PFSK-1 (cell line): ENCODE measurements around the gene CLCN7.

ENCODE experiments used
- FOXP2 ChIP-seq: optimal IDR thresholded peaks from 2 replicates; pipeline ENCODE3; 2011; ENCODE audit warnings: borderline replicate concordance, control low read depth, inconsistent platforms; ENCODE audit not compliant: insufficient read depth; ENCODE audit errors: extremely low read length, extremely low read depth
- POLR2AphosphoS5 ChIP-seq: IDR thresholded peaks from 2 replicates; pipeline ENCODE4 v1.6.1; 2012; ENCODE audit warnings: low read depth, mild to moderate bottlenecking, control low read depth, low read length, moderate library complexity
- SIN3A ChIP-seq: IDR thresholded peaks from 2 replicates; pipeline ENCODE4 v1.6.1; 2012; ENCODE audit warnings: mild to moderate bottlenecking, low read length, moderate library complexity, borderline replicate concordance; ENCODE audit not compliant: insufficient read depth
- TAF1 ChIP-seq: IDR thresholded peaks from 2 replicates; pipeline ENCODE4 v1.6.1; 2012; ENCODE audit warnings: low read length, control low read depth, borderline replicate concordance; ENCODE audit not compliant: insufficient read depth
- TF ChIP-seq, protein P1 (sequence below), 2 experiments: IDR thresholded peaks; 2 replicates each; pipeline versions ENCODE4 v1.6.1 to v1.8.0; 2011 to 2012; ENCODE audit warnings: low read depth in 2 of 2, low read length in 2 of 2, control low read depth in 1 of 2, inconsistent platforms in 1 of 2, mild to moderate bottlenecking in 1 of 2, moderate library complexity in 1 of 2; ENCODE audit not compliant: insufficient read depth in 1 of 2

CLCN7 gene

DNA sequence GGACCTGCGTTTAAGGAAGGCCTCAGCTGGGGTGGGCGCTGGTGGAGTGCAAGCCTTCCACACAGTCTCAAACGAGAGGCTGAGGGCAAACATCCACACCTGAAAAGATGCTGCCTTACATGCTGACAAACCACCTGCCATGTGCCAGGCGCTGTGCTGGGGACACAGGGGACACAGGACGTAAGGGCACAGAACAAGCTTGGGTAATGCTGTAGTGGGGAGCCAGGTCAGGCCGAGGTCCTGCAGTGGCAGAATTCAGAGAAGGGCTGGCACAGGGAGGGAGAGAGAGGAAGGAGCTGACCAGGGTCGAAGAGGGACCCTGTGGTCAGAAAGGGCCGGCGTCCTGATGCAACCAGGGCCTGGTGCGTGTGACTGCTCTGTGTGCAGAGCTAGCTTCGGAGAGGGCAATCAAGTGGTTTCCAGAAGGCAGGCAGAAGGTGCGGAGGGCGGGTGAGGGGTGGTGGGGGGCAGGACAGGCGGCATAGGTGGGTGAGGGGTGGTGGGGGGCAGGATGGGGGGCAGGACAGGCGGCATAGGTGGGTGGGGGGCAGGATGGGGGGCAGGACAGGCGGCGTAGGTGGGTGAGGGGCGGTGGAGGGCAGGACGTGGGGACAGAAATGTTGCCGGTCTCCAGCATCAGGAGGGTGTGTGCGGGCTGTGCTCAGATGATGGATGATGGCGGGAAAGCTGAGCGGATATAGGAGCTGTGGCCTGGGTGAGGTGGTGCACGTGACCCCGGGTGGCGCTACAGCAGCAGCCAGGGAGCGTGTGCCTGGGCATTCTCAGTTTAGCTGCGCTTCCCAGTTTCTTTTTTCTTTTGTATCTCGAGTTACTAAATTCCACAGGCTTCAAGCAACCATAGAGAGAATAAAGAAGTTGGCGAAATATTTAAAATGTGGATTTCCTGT is 37.1 kb upstream of the CLCN7 start:
- TF ChIP-seq SIN3A (no peak), POLR2AphosphoS5 (no peak), FOXP2 (no peak), TAF1 (no peak)
- TF ChIP-seq, protein P1, sequence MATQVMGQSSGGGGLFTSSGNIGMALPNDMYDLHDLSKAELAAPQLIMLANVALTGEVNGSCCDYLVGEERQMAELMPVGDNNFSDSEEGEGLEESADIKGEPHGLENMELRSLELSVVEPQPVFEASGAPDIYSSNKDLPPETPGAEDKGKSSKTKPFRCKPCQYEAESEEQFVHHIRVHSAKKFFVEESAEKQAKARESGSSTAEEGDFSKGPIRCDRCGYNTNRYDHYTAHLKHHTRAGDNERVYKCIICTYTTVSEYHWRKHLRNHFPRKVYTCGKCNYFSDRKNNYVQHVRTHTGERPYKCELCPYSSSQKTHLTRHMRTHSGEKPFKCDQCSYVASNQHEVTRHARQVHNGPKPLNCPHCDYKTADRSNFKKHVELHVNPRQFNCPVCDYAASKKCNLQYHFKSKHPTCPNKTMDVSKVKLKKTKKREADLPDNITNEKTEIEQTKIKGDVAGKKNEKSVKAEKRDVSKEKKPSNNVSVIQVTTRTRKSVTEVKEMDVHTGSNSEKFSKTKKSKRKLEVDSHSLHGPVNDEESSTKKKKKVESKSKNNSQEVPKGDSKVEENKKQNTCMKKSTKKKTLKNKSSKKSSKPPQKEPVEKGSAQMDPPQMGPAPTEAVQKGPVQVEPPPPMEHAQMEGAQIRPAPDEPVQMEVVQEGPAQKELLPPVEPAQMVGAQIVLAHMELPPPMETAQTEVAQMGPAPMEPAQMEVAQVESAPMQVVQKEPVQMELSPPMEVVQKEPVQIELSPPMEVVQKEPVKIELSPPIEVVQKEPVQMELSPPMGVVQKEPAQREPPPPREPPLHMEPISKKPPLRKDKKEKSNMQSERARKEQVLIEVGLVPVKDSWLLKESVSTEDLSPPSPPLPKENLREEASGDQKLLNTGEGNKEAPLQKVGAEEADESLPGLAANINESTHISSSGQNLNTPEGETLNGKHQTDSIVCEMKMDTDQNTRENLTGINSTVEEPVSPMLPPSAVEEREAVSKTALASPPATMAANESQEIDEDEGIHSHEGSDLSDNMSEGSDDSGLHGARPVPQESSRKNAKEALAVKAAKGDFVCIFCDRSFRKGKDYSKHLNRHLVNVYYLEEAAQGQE (IDR thresholded peaks at IDR 0.05; ENCODE audit: insufficient read depth in 1 of 2, low read depth in 2 of 2, low read length in 2 of 2), result no peak

DNA sequence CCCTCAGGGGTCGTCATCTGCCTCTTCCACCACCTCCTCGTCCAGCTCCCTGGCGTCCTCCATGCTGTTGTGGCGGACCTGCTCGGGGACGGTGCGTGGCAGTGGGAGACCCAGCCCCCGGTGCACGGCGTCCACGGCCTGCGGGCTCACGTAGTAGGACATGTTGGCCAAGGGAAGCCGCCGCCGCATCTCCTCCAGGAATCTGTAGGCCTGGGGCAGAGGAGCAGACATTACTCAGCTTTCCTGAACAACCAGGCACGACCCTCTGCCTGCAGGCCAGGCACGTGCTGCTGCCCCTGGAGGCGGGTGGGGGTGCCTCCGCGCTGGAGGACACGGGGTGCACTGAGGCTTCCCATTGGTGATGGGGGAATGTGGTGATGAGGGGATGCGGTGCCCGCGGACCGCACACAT is 36.1 kb upstream of the CLCN7 start:
- TF ChIP-seq TAF1 (no peak), SIN3A (no peak), POLR2AphosphoS5 (no peak), FOXP2 (no peak)
- TF ChIP-seq, protein P1 (IDR thresholded peaks at IDR 0.05; ENCODE audit: insufficient read depth in 1 of 2, low read depth in 2 of 2, low read length in 2 of 2), result no peak

DNA sequence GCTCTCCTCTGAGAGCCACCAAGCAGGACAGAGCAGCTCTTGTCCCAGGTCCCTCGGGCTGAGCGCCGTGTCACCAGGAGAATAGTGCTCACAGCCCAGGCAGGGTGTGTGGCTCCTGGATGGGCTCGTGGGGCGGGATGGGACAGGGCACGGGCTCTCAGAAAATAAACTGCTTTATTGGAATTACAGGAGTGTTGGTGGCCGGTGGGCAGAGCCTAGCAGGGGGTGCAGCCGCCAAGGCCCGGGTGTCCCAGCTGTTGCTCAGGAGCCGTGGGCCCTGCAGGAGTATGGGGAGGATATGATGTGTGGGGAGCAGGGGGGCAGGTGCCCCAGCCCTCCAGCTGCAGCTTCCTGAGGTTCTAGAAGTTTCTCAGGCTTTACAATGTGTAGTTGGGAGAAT is 35.4 kb upstream of the CLCN7 start:
- TF ChIP-seq TAF1 (no peak), POLR2AphosphoS5 (no peak), FOXP2 (no peak), SIN3A (no peak)
- TF ChIP-seq, protein P1 (IDR thresholded peaks at IDR 0.05; ENCODE audit: insufficient read depth in 1 of 2, low read depth in 2 of 2, low read length in 2 of 2), result no peak

DNA sequence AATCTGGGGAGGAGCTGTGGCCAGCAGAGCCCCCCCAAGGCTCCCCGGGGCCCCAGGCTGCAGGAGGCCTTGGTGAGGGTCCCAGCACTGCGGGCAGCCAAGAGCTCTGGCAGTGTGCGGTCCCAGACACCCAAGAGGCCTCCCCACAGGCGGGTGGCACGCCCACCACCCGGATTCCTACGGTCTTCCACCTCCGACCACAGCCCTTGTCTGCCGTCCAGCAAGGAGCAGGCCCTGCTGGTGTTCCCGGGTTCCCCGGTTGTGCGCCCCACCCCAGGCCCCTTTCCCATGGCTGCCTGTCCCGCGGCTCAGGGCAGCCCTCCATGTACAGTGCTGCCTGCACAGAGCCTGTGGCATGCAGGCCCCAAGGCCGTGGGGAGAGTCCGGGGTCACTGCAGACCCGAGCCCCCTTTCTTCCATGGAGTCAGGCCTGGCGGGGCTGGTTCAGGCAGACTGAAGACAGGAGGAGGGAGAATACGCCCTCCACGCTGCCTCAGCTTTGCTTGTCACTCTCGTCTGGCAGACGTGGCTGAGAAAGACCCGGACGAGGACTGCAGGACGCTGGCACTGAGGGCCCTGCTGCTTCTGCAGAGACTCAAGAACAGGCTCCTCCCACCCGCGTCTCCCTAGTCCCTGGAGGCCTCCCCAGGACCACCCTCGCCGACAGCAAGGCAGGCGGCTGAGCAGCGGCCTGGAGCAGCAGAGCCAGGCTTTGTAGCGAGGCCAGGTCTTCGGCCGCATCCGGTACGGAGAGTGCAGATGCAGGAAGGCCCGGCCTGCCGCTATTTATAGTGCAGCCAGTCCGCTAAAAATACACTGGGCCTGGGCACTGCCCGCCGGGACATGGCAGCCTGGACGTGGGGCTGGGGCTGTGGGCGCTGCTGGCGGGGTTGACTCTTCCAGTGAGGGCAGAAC is 34.7 kb upstream of the CLCN7 start:
- no peak for TF ChIP-seq SIN3A
- TF ChIP-seq FOXP2, result no peak

DNA sequence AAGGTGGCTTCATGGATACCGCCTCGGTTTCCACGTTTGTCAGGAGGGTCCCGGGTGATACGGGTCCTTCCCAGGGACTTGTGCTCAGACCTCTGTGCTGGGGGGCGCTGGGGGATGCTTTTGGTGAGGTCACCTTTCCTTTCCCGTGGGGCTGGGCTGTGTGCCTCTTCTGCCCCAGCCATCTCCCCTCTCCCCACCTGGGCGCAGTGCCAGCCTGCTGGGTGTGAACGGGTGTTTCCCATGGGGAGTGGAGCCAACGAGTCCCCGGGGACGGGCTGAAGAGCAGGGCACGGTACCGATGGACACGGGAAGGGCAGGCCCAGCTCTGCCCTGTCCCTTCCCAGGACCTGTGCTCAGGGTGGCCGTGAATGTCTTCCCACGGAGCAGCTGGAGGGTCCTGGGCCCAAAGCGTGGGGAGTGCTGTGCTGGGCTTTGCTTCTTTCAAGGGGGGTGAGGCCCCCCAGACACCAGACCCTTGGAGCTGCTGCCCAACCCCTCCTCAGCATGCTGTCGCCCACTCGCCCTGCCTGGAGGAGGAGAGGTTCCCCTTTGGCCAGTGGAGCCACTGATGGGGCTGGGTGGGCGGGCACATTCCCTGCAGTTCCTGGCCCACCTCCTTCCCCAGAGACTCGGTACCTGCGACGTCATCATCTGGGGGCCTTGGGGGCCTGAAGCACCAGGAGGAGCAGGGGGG is 33.8 kb upstream of the CLCN7 start:
- no peak for TF ChIP-seq SIN3A
- TF ChIP-seq POLR2AphosphoS5, result no peak
- TF ChIP-seq, protein P1 (IDR thresholded peaks at IDR 0.05; ENCODE audit: insufficient read depth in 1 of 2, low read depth in 2 of 2, low read length in 2 of 2), result no peak
- no peak for TF ChIP-seq TAF1
- no peak for TF ChIP-seq FOXP2
